ENCODE data around the gene TTC7B. TPM values are rescaled to one million over a fixed set of nuclear protein-coding genes. Genes with fewer than 3 reads are reported as not detected.

Gene TTC7B
- total and polyA plus RNA-seq, 9 of the 15 experiments (the other 6 are each of a cell fraction or from before 2014, with no cell fraction given) = 2.2 to 77.2 (median 36.7) TPM

- BruUV-seq (replicated peaks) = no TSS peak
- no peaks in the 10 kb centered on the region for H3K36me3 ChIP-seq (ENCODE audit: control insufficient read depth, insufficient read depth, low read length)
- no peaks in the 10 kb centered on the region for H3K9me1 ChIP-seq (ENCODE audit: control insufficient read depth, insufficient read depth, low read length)
- DNase-seq (ENCODE audit: extremely low read depth in 1 of 4, low spot score in 3 of 4) (peak in 2 of 4 experiments; percentile 15), FAIRE-seq (no peak), ATAC-seq (no peak)
- H3K4me1 ChIP-seq (replicated peaks in 1 of 2; ENCODE audit: control insufficient read depth in 2 of 2, insufficient read depth in 2 of 2, low read length in 2 of 2) = peaks cover 0 to 4% of the 10 kb centered on the region in 2 experiments; a peak in 1 of 5 replicates
- no peak overlapping the region for H3K4me2 ChIP-seq (ENCODE audit: insufficient read depth, low read length)
- ChIA-PET CTCF (ENCODE audit: low intra/inter-chr PET ratio) (no interaction called here), POLR2A (no interaction called here)
- peaks cover 0 to 21% of the 10 kb centered on the region in 2 experiments; a peak in 3 of 5 replicates for H3K27me3 ChIP-seq (ENCODE audit: control insufficient read depth in 2 of 2, insufficient read depth in 2 of 2, low read length in 2 of 2)
- intact Hi-C loops (cut with micrococcal nuclease) (no loop called here), in situ Hi-C loops (cut with MboI) (no loop called here)
- H3K4me3 ChIP-seq = no peak overlapping the region
- no peak overlapping the region for H3K27ac ChIP-seq (ENCODE audit: extremely low read depth, low read depth, low read length)
- TF ChIP-seq ZNF282 (CRISPR knock-in tag; IDR thresholded peaks at IDR 0.05) (no peak), SP2 (IDR thresholded peaks at IDR 0.05; ENCODE audit: extremely low read depth, low read depth, low read length, poor library complexity, severe bottlenecking) (no peak), NFIC (IDR thresholded peaks at IDR 0.05) (peak; percentile 54), E4F1 (CRISPR knock-in tag; IDR thresholded peaks at IDR 0.05; ENCODE audit: borderline replicate concordance) (no peak), ZNF197 (CRISPR knock-in tag; IDR thresholded peaks at IDR 0.05; ENCODE audit: low read depth) (no peak), CBX2 (IDR thresholded peaks at IDR 0.05; ENCODE audit: insufficient read depth, low read length, poor library complexity, severe bottlenecking) (no peak), PCBP2 (IDR thresholded peaks at IDR 0.05; ENCODE audit: low read depth, low read length, poor library complexity, severe bottlenecking) (no peak)
- no peak overlapping the region for H3K9ac ChIP-seq (ENCODE audit: insufficient read depth in 1 of 2, low read depth in 2 of 2, low read length in 2 of 2)
- no peaks in the 10 kb centered on the region for H3K9me3 ChIP-seq (replicated peaks; ENCODE audit: control insufficient read depth, insufficient read depth, low read depth, low read length)
- no peak overlapping the region for H2AFZ ChIP-seq (ENCODE audit: low read depth, low read length)
- 4% methylated on average over 9 of the region's 11 CpGs for WGBS (ENCODE audit: insufficient coverage, low coverage, missing lambda C conversion rate)
- no peaks in the 10 kb centered on the region for H3K79me2 ChIP-seq (ENCODE audit: control insufficient read depth, insufficient read depth, low read length)
- no peaks in the 10 kb centered on the region for H4K20me1 ChIP-seq (replicated peaks; ENCODE audit: control insufficient read depth, insufficient read depth, low read length)
Observed at GRCh38 chr14:90483571-90483974, 332.7 kb downstream of the TTC7B start.

Data from K562 (cell line).